ENCODE data around the gene CACTIN.

GRCh38 chr19:3655402-3656072 lies 28.9 kb upstream of the CACTIN start:
- TF ChIP-seq, protein P1, sequence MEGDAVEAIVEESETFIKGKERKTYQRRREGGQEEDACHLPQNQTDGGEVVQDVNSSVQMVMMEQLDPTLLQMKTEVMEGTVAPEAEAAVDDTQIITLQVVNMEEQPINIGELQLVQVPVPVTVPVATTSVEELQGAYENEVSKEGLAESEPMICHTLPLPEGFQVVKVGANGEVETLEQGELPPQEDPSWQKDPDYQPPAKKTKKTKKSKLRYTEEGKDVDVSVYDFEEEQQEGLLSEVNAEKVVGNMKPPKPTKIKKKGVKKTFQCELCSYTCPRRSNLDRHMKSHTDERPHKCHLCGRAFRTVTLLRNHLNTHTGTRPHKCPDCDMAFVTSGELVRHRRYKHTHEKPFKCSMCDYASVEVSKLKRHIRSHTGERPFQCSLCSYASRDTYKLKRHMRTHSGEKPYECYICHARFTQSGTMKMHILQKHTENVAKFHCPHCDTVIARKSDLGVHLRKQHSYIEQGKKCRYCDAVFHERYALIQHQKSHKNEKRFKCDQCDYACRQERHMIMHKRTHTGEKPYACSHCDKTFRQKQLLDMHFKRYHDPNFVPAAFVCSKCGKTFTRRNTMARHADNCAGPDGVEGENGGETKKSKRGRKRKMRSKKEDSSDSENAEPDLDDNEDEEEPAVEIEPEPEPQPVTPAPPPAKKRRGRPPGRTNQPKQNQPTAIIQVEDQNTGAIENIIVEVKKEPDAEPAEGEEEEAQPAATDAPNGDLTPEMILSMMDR (IDR thresholded peaks at IDR 0.05; ENCODE audit: low read length): no peak
- no peak for TF ChIP-seq EZH2 (IDR thresholded peaks at IDR 0.05; ENCODE audit: borderline replicate concordance, low read length)

All from OCI-LY1 (cell line).